Smooth muscle cell of the brain vasculature (primary cell): ENCODE results near the gene USP26.
"Not testable (repeated sequence)": the region's sequence is repeated elsewhere in the genome, so short reads cannot be mapped to it uniquely, and the experiment has no call there.

Experiments used
- DNase-seq: peaks from one replicate; pipeline ENCODE4 v3.0.0-alpha.2; 2012; ENCODE audit warnings: low read depth, low spot score

USP26 gene

DNA sequence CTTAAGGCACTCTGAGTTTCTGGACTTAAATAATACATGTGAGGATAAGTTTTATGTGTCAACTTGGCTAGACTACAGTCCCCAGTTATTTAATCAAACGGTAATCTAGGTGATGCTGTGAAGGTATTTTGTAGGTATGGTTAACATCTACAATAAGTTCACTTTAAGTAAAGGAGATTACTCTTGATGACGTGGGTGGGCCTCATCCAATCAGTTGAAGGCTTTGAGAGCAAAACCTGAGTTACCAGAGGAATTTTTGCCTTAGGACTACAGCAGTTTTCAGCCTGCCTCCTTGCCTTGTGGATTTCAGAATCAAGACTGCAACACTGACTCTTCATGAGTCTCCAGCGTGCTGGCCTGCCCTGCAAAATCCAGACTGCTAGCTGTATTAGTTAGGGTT is 78.7 kb downstream of the USP26 start:
- DNase-seq: no peak

DNA sequence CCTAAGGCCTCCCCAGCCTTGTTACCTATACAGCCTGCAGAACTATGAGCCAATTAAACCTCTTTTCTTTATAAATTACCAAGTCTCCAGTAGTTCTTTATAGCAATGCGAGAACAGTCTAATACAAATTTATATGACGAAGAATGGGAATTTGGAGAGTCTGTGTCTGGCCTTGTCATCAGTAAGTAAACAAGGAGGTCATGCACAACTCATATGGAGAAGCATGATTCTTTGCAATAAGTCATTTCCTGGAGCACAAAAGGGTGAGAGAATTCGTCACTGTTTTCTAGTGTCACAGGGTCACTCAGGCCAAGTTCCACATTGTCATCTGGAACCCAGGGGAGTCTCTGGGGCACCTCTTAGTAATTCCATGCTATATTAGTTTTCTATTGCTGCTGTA is 89.5 kb downstream of the USP26 start:
- no peak for DNase-seq

DNA sequence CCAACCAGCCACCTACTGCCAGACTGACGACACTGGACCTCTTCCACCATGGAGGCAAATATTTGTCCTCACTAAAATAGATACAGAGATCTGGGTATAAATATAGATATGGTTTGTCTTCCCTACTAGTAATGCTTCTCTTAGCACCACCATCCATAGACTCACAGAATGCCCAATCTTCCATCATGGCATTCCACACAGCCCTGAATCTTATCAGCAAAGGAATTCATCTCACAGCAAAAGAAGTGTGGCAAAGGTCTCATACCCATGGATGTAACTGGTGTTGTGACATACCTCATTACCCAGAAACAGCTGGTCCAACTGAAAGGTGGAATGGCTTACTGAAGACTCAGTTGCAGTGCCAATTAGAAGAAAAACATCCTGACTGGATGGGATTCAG is 91.3 kb downstream of the USP26 start:
- no peak for DNase-seq

DNA sequence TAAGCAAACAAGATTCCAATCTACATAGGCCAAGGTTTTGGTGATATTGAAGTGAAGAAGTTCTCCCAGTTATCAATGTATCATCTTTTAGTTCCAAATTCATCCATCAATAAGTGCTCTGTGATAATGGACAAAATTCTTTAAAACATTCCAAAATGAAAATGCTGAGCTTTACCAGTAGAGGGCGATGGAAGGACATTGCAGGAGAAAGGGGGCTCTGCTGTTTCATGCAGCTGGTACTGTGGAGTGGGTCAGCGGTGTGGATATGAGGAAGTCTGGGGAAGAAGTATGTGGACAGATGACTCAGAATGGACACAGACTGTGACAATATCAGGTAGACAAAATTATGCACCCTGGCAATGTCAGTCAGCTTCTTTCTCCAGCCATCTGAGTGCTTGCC is 91.9 kb downstream of the USP26 start:
- DNase-seq: no peak

DNA sequence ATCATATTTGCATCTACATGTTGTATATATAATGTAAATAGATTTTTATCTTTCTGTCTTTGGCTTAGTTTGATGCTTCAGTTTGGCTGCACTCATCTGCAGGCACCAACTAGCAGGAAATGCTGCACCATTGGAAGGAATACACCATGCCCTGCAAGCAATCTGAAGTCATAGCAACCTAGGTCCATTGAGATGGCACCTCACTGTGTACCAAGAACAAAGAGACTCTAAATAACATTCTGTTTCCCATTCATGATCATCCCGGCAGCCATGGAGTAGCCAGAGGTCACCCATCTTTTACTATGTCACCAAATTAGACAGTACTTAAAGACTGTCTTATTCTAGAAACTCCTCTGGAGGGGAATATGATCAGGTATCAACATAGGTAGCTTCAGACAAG is 97.7 kb downstream of the USP26 start:
- no peak for DNase-seq

DNA sequence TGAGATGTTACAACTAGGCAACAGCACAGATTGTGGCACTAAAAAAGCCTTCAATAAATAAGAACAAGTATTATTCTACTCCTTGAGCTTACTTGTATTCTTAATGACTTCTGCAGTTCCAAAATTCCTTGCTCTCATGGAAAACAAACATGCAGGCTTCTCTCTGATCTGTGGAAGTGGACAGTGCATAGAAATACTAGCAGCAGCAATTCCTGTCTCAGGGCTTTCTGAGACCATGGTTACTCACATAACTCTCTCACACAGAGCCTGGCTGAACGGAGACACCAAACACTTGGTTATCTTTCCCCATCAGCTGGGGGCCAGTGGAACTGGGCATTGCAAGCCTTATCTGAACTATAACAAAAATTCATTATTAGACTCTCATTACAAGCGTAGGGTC is 106.1 kb downstream of the USP26 start:
- DNase-seq: no peak

DNA sequence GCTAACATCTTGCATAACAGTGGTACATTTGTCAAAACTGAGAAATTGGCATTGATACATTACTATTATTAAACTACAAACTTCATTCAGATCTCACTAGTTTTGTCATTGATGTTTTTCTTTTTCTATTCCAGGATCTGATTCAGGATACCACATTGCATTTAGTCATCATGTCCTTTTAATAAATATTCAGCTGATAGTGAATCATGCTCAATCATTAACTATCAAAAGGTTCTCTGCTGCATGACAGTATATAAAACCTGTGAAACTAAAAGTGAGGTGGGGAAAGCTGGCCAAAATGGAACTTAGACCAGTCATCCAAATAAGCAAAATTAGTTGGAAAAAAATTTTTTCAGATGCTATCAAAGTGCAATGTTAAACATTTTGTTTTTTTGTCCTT is 110.4 kb downstream of the USP26 start:
- no peak for DNase-seq

DNA sequence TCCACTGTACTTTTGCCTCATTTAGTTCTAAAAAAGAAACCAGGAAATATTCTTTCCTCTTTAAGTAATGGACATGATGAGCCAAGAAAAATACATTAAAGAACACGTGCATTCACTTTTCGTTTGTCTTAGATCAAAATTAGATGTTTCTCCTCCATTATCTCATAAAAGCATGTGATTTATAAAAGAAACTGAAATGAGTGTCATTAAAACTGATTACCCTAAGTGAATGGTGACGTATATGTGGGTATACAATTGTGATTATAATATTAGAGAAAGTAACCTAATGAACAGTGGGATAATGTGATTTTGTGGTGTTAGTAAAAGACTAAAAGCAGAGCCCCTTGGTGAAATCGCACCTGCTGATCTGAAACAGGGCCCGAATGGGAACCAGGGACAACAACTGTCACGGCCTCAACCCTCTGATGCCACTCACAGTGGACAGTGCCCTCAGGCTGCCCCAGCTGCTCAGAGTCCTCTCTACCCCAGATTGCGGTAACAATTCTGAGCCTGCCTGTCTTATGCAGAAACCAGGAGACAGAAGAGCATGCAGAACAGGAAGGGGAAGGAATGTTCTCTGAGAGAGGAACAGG is 112.8 kb downstream of the USP26 start:
- DNase-seq: no peak

DNA sequence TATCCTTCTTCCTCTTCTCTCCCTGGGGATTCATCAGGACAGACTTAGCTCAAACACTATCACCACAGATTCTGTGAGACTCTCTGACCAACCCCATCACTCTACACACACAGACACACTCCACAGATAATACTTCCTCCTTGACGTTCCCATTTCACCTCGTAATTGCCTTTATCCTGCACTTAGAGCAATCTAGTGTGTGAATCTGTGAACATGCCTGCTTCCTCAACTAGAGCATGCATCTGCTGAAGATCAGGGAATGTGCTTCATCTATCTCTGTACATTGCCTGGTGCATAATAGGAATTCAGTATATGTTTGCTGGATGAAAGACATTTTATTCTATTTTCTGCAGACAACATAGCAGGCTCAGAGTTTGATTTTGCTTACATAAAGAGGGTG is 113.4 kb downstream of the USP26 start:
- DNase-seq: no peak

DNA sequence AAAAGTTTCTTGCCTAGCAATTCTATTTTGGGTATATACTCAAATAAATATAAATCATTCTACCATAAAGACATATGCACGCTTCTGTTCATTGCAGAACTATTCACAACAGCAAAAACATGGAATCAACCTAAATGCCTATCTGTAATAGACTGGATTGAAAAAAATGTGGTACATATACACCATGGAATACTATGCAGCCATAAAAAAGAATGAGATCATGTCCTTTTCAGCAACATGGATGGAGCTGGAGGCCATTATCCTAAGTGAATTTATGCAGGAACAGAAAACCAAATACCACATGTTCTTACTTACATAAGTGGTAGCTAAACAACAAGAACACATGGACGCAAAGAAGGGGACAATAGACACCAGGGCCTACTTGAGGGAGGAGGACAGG is 116.9 kb downstream of the USP26 start:
- not testable (repeated sequence) for DNase-seq
